Upper lobe of left lung (tissue), 4 donors: ENCODE measurements around the gene PCCA.

ENCODE experiments used
- CTCF ChIP-seq, 6 experiments: fragments of 450-650 bp in 4 of 6; fragments of 200-600 bp in 2 of 6; sonication (generic) in 2 of 6; IDR thresholded peaks; one replicate each; pipeline ENCODE4 v1.5.1; 2016 to 2019; ENCODE audit warnings: antibody characterized with exemption in 6 of 6
- EP300 ChIP-seq, 4 donors: sonication (generic); formaldehyde crosslinking; IDR thresholded peaks; one replicate each; pipeline ENCODE4 v1.5.1; 2017; ENCODE audit warnings: antibody characterized with exemption in 4 of 4, control low read depth in 2 of 4
- POLR2A ChIP-seq, 4 donors: fragments of 450-650 bp; IDR thresholded peaks; one replicate each; pipeline ENCODE4 v1.5.1; 2016 to 2017; ENCODE audit warnings: antibody characterized with exemption in 4 of 4, mild to moderate bottlenecking in 2 of 4

- no peak for TF ChIP-seq EP300 (IDR thresholded peaks at IDR 0.05)
- TF ChIP-seq POLR2A (IDR thresholded peaks at IDR 0.05) = no peak
- TF ChIP-seq CTCF (IDR thresholded peaks at IDR 0.05) = no peak
Measured at GRCh38 chr13:100338275-100338674, 249.4 kb downstream of the PCCA start.
